Ectodermal cell (in vitro differentiated cells): ENCODE data around the gene CDH19.

Experiments used
- H3K27ac ChIP-seq: 2 replicates; pipeline ENCODE4 v1.7.0; 2013; ENCODE audit warnings: mild to moderate bottlenecking, low read depth, low read length; ENCODE audit not compliant: insufficient read depth, poor library complexity, severe bottlenecking
- H3K27me3 ChIP-seq: 2 replicates; pipeline ENCODE4 v1.7.0; 2013; ENCODE audit warnings: mild to moderate bottlenecking, low read length; ENCODE audit not compliant: insufficient read depth, control insufficient read depth, poor library complexity, severe bottlenecking
- H3K36me3 ChIP-seq: one replicate; pipeline ENCODE4 v1.7.0; 2013; ENCODE audit warnings: low read length; ENCODE audit not compliant: control insufficient read depth, insufficient read depth
- H3K4me1 ChIP-seq: one replicate; pipeline ENCODE4 v1.7.0; 2013; ENCODE audit warnings: low read length; ENCODE audit not compliant: control insufficient read depth, insufficient read depth
- H3K4me3 ChIP-seq: 2 replicates; pipeline ENCODE4 v1.7.0; 2013; ENCODE audit warnings: low read depth, low read length, control low read depth; ENCODE audit not compliant: insufficient read depth
- H3K9me3 ChIP-seq: 2 replicates; pipeline ENCODE4 v1.7.0; 2013; ENCODE audit warnings: mild to moderate bottlenecking, low read length, moderate library complexity; ENCODE audit not compliant: control insufficient read depth
- WGBS, 2 experiments: methylation state at CpG; one replicate each; pipeline ENCODE4 v1.1.7; 2013; ENCODE audit warnings: missing lambda C conversion rate in 2 of 2; 5-methylcytosine and 5-hydroxymethylcytosine counted together

The CDH19 gene

GRCh38 chr18:66534110-66534509 is 69.8 kb downstream of the CDH19 start:
- H3K27ac ChIP-seq: no peak overlapping the region
- H3K9me3 ChIP-seq: no peaks in the 10 kb centered on the region
- H3K4me1 ChIP-seq: no peaks in the 10 kb centered on the region
- no peak overlapping the region for H3K4me3 ChIP-seq
- H3K36me3 ChIP-seq: no peaks in the 10 kb centered on the region
- H3K27me3 ChIP-seq: no peaks in the 10 kb centered on the region
- 68 to 88% methylated on average over 2 to 4 of the region's 4 CpGs for WGBS, 2 experiments

GRCh38 chr18:66533693-66534092 is 70.2 kb downstream of the CDH19 start:
- H3K36me3 ChIP-seq: no peaks in the 10 kb centered on the region
- H3K27me3 ChIP-seq: no peaks in the 10 kb centered on the region
- H3K4me3 ChIP-seq: no peak overlapping the region
- H3K27ac ChIP-seq: no peak overlapping the region
- H3K9me3 ChIP-seq: no peaks in the 10 kb centered on the region
- WGBS, 2 experiments: 100% methylated on average over 1 of the region's 1 CpG; no CpG with 5 or more reads in 1 of the 2 experiments
- no peaks in the 10 kb centered on the region for H3K4me1 ChIP-seq

GRCh38 chr18:66523219-66523991 is 80.5 kb downstream of the CDH19 start:
- Histone ChIP-seq H3K36me3 (no peaks in the 10 kb centered on the region), H3K27ac (no peak overlapping the region), H3K4me1 (no peaks in the 10 kb centered on the region), H3K4me3 (no peak overlapping the region), H3K27me3 (no peaks in the 10 kb centered on the region), H3K9me3 (no peaks in the 10 kb centered on the region)
- WGBS, 2 experiments: 91 to 94% methylated on average over 16 to 18 of the region's 18 CpGs

- no peak overlapping the region for H3K27ac ChIP-seq
- no peaks in the 10 kb centered on the region for H3K27me3 ChIP-seq
- no peaks in the 10 kb centered on the region for H3K4me1 ChIP-seq
- no peaks in the 10 kb centered on the region for H3K36me3 ChIP-seq
- no peak overlapping the region for H3K4me3 ChIP-seq
- no CpG with 5 or more reads among the region's 1 CpG for WGBS, 2 experiments
- H3K9me3 ChIP-seq: no peaks in the 10 kb centered on the region
These were observed 89.9 kb downstream of the CDH19 start for GRCh38 chr18:66513996-66514395.

GRCh38 chr18:66511792-66512191 is 92.1 kb downstream of the CDH19 start:
- Histone ChIP-seq H3K36me3 (no peaks in the 10 kb centered on the region), H3K4me1 (no peaks in the 10 kb centered on the region), H3K27me3 (no peaks in the 10 kb centered on the region), H3K27ac (no peak overlapping the region), H3K4me3 (no peak overlapping the region), H3K9me3 (no peaks in the 10 kb centered on the region)

GRCh38 chr18:66511289-66511688 is 92.6 kb downstream of the CDH19 start:
- WGBS, 2 experiments: 82% methylated on average over 2 of the region's 2 CpGs; no CpG with 5 or more reads in 1 of the 2 experiments

GRCh38 chr18:66510357-66511045 is 93.4 kb downstream of the CDH19 start:
- Histone ChIP-seq H3K27me3 (no peaks in the 10 kb centered on the region), H3K4me3 (no peak overlapping the region), H3K9me3 (no peaks in the 10 kb centered on the region), H3K27ac (no peak overlapping the region), H3K4me1 (no peaks in the 10 kb centered on the region), H3K36me3 (no peaks in the 10 kb centered on the region)
- WGBS, 2 experiments: 93 to 95% methylated on average over 3 to 4 of the region's 5 CpGs

More at GRCh38 chr18:66511289-66511688, 92.6 kb downstream of the CDH19 start:
- Histone ChIP-seq H3K27me3 (no peaks in the 10 kb centered on the region), H3K36me3 (no peaks in the 10 kb centered on the region), H3K9me3 (no peaks in the 10 kb centered on the region), H3K4me3 (no peak overlapping the region), H3K4me1 (no peaks in the 10 kb centered on the region), H3K27ac (no peak overlapping the region)

GRCh38 chr18:66508937-66509336 is 95.0 kb downstream of the CDH19 start:
- Histone ChIP-seq H3K9me3 (no peaks in the 10 kb centered on the region), H3K4me1 (no peaks in the 10 kb centered on the region), H3K36me3 (no peaks in the 10 kb centered on the region), H3K4me3 (no peak overlapping the region), H3K27me3 (no peaks in the 10 kb centered on the region), H3K27ac (no peak overlapping the region)
- WGBS, 2 experiments: 93 to 100% methylated on average over 2 to 3 of the region's 3 CpGs

GRCh38 chr18:66506178-66506577 is 97.7 kb downstream of the CDH19 start:
- Histone ChIP-seq H3K27ac (no peak overlapping the region), H3K27me3 (no peaks in the 10 kb centered on the region), H3K36me3 (no peaks in the 10 kb centered on the region), H3K4me3 (no peak overlapping the region), H3K4me1 (no peaks in the 10 kb centered on the region), H3K9me3 (no peaks in the 10 kb centered on the region)
- WGBS, 2 experiments: 33 to 83% methylated on average over 1 of the region's 1 CpG

GRCh38 chr18:66497351-66497750 is 106.5 kb downstream of the CDH19 start:
- no peak overlapping the region for H3K27ac ChIP-seq
- 90 to 96% methylated on average over 6 of the region's 6 CpGs for WGBS, 2 experiments
- H3K36me3 ChIP-seq: no peaks in the 10 kb centered on the region
- H3K27me3 ChIP-seq: no peaks in the 10 kb centered on the region
- no peaks in the 10 kb centered on the region for H3K4me1 ChIP-seq
- no peak overlapping the region for H3K4me3 ChIP-seq
- no peaks in the 10 kb centered on the region for H3K9me3 ChIP-seq
